Activated CD8-positive, alpha-beta T cell treated with anti-CD3 and anti-CD28 coated beads for 36 hours (primary cell): ENCODE measurements around the gene GRK3. TPM values are rescaled to one million over a fixed set of nuclear protein-coding genes. Genes with fewer than 3 reads are reported as not detected.

Experiments used
- ATAC-seq: fragments of 200-7000 bp; cut with Tn5 transposase; one replicate; pipeline ENCODE4 v1.10.0; 2021; ENCODE audit warnings: mild to moderate bottlenecking, moderate library complexity
- CTCF ChIA-PET: fragments of 350-600 bp; sonication (Branson Sonifier 250); formaldehyde crosslinking; loops from one replicate; lab custom pipeline; 2021; ENCODE audit warnings: antibody characterized with exemption; lab: Charles Lee
- POLR2A ChIA-PET: fragments of 350-600 bp; sonication (Branson Sonifier 250); formaldehyde crosslinking; loops from one replicate; lab custom pipeline; 2021; ENCODE audit warnings: antibody characterized with exemption; lab: Charles Lee
- DNase-seq: peaks from one replicate; pipeline ENCODE4 v3.0.0-alpha.2; 2020
- H3K27ac Mint-ChIP-seq: one replicate; pipeline ENCODE4 v1.8.0; 2021; ENCODE audit warnings: mild to moderate bottlenecking, mixed read lengths
- H3K27me3 Mint-ChIP-seq: one replicate; pipeline ENCODE4 v1.8.0; 2021; ENCODE audit warnings: mixed read lengths
- H3K36me3 Mint-ChIP-seq: one replicate; pipeline ENCODE4 v1.8.0; 2021; ENCODE audit warnings: low read depth, mixed read lengths
- H3K4me1 Mint-ChIP-seq: one replicate; pipeline ENCODE4 v1.8.0; 2021; ENCODE audit warnings: low read depth, mixed read lengths
- H3K4me3 Mint-ChIP-seq: one replicate; pipeline ENCODE4 v1.8.0; 2021; ENCODE audit warnings: mild to moderate bottlenecking, moderate library complexity, mixed read lengths
- H3K9me3 Mint-ChIP-seq: one replicate; pipeline ENCODE4 v1.8.0; 2021; ENCODE audit warnings: mixed read lengths
- CTCF ChIP-seq: fragments of 200-600 bp; IDR thresholded peaks from one replicate; pipeline ENCODE4 v1.8.0; 2022; ENCODE audit warnings: antibody characterized with exemption, mild to moderate bottlenecking
- intact Hi-C: fragments of 100-400 bp; cut with micrococcal nuclease; formaldehyde crosslinking; loops from one replicate; pipeline ENCODE4 v1.10.0; 2022
- total RNA-seq, 2 experiments: library from RNA; stranded (reverse); gene quantifications; one replicate each; pipeline ENCODE4 v1.2.3, GENCODE V29; 2021

Gene GRK3
- total RNA-seq, 2 experiments from 2014 or later, result 26.3 to 26.7 TPM

GRCh38 chr22:25627271-25627852 is 62.9 kb downstream of the GRK3 start:
- Mint-ChIP-seq H3K27me3 (no peaks in the 10 kb centered on the region), H3K4me1 (peaks cover 16% of the 10 kb centered on the region), H3K27ac (no peak overlapping the region), H3K4me3 (no peak overlapping the region), H3K9me3 (no peaks in the 10 kb centered on the region), H3K36me3 (peaks cover 7% of the 10 kb centered on the region)
- ATAC-seq, result no peak
- intact Hi-C loops, result no loop called here
- no peak for DNase-seq
- no peak for TF ChIP-seq CTCF
- CTCF ChIA-PET, result no interaction called here
- POLR2A ChIA-PET, result interaction anchor here (0.5 kb wide), 1 partner anchor 323 kb away, joined by 3 read pairs; no protein-coding TSS in a partner anchor

GRCh38 chr22:25628494-25628893 is 64.0 kb downstream of the GRK3 start:
- DNase-seq, result no peak
- H3K4me3 Mint-ChIP-seq, result no peak overlapping the region
- H3K27me3 Mint-ChIP-seq, result no peaks in the 10 kb centered on the region
- intact Hi-C loops, result no loop called here
- H3K9me3 Mint-ChIP-seq, result no peaks in the 10 kb centered on the region
- H3K4me1 Mint-ChIP-seq, result peaks cover 9% of the 10 kb centered on the region
- ATAC-seq, result no peak
- H3K27ac Mint-ChIP-seq, result no peak overlapping the region
- H3K36me3 Mint-ChIP-seq, result peaks cover 4% of the 10 kb centered on the region
- no peak for TF ChIP-seq CTCF
- ChIA-PET CTCF (no interaction called here), POLR2A (no interaction called here)

GRCh38 chr22:25629613-25630012 is 65.1 kb downstream of the GRK3 start:
- H3K4me1 Mint-ChIP-seq, result peaks cover under 1% of the 10 kb centered on the region
- H3K27me3 Mint-ChIP-seq, result no peaks in the 10 kb centered on the region
- ChIA-PET POLR2A (no interaction called here), CTCF (no interaction called here)
- no peak for DNase-seq
- ATAC-seq, result no peak
- no peak overlapping the region for H3K4me3 Mint-ChIP-seq
- H3K36me3 Mint-ChIP-seq, result no peaks in the 10 kb centered on the region
- no peaks in the 10 kb centered on the region for H3K9me3 Mint-ChIP-seq
- no peak for TF ChIP-seq CTCF
- no peak overlapping the region for H3K27ac Mint-ChIP-seq
- intact Hi-C loops, result no loop called here

DNA sequence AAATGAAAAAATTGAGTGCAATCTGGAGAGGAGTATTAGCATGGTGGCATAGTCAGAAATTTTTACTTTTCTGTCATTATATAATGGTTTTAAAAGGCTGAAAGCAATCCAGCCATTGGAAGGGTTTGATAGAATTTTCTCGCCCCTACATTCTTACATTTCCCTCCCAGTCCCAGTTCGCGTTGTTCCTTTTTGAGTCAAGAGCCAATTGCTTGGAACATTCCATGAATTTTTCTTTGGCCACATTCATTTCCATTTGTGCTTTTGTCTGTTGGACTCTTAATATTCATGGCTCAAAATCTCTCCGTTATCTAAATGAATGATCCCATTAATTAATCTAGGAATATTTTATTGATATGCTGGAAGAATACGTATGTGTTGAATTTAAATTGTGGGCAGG is 66.0 kb downstream of the GRK3 start:
- ATAC-seq (no peak), DNase-seq (no peak)
- Mint-ChIP-seq H3K27me3 (no peaks in the 10 kb centered on the region), H3K9me3 (no peaks in the 10 kb centered on the region), H3K4me3 (no peak overlapping the region), H3K36me3 (no peaks in the 10 kb centered on the region), H3K4me1 (no peaks in the 10 kb centered on the region), H3K27ac (no peak overlapping the region)
- TF ChIP-seq CTCF, result no peak
- intact Hi-C loops, result no loop called here
- CTCF ChIA-PET, result no interaction called here
- POLR2A ChIA-PET, result no interaction called here

DNA sequence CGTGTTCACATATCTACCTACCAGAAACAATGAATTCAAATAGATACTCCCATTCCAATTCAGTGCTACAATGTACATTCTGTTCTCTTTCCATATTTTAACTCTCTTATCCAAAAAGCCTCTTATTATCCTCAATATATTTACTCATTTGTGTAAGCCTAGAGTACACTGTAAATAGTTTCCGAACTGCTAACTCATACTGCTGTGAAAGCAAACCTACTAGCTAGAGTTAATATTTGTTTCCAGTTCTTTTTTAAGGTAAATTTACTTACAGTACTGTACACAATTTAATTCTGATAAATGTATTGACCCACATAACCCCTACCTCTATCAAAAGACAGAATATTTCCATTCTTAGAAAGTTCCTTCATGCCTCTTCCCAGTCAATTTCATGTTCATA is 71.8 kb downstream of the GRK3 start:
- peaks cover 2% of the 10 kb centered on the region for H3K9me3 Mint-ChIP-seq
- POLR2A ChIA-PET, result no interaction called here
- no peak for TF ChIP-seq CTCF
- no peak for DNase-seq
- H3K27me3 Mint-ChIP-seq, result no peaks in the 10 kb centered on the region
- no peak overlapping the region for H3K4me3 Mint-ChIP-seq
- no peak overlapping the region for H3K27ac Mint-ChIP-seq
- no peak for ATAC-seq
- H3K4me1 Mint-ChIP-seq, result peaks cover under 1% of the 10 kb centered on the region
- CTCF ChIA-PET, result no interaction called here
- H3K36me3 Mint-ChIP-seq, result peaks cover 13% of the 10 kb centered on the region
- intact Hi-C loops, result no loop called here
